Cardiac muscle cell (in vitro differentiated cells and primary cell): ENCODE measurements around the gene STX8. TPM values are rescaled to one million over a fixed set of nuclear protein-coding genes. Genes with fewer than 3 reads are reported as not detected.

ENCODE experiments used
- DNase-seq, 2 donors: peaks; one replicate each; pipeline versions ENCODE4 v3.0.0 to v3.0.0-alpha.2; 2010 to 2017; ENCODE audit warnings: low read depth in 1 of 2, low spot score in 1 of 2
- H3K27ac ChIP-seq: fragments of 200-600 bp; sonication (generic); 2 replicates; pipeline ENCODE4 v1.5.1; 2016
- H3K27me3 ChIP-seq: fragments of 200-600 bp; sonication (generic); 2 replicates; pipeline ENCODE4 v1.6.0; 2016; ENCODE audit warnings: control low read depth
- H3K36me3 ChIP-seq: fragments of 200-600 bp; sonication (generic); 2 replicates; pipeline ENCODE4 v1.5.1; 2016; ENCODE audit warnings: control low read depth
- H3K4me1 ChIP-seq: fragments of 200-600 bp; sonication (generic); 2 replicates; pipeline ENCODE4 v1.8.1; 2017; ENCODE audit warnings: low read depth, mild to moderate bottlenecking, mixed run types
- H3K4me3 ChIP-seq: fragments of 200-600 bp; sonication (generic); 2 replicates; pipeline ENCODE4 v1.5.1; 2016; ENCODE audit warnings: mild to moderate bottlenecking
- H3K9me3 ChIP-seq: fragments of 200-600 bp; sonication (generic); 2 replicates; pipeline ENCODE4 v1.5.1; 2017; ENCODE audit warnings: low read depth, mild to moderate bottlenecking, control low read depth
- CTCF ChIP-seq: IDR thresholded peaks from 2 replicates; pipeline ENCODE4 v1.5.1; 2012; ENCODE audit warnings: low read depth, mild to moderate bottlenecking, low read length
- polyA plus RNA-seq: library from polyadenylated mRNA; unstranded; fragments of >200 nt; fragmentation: Nextera tagmentation; extraction: Ambion mirVana; gene quantifications from 2 replicates; pipeline ENCODE4 v1.2.1, GENCODE V29; 2016
- total RNA-seq: library from RNA; depleted of rRNA; stranded (reverse); fragments of >200 nt; gene quantifications from 2 replicates; pipeline ENCODE4 v1.2.3, GENCODE V29; 2016

Gene STX8
- total and polyA plus RNA-seq, 2 experiments from 2014 or later = 46.9 to 95.2 TPM

- H3K4me1 ChIP-seq = peaks cover 12% of the 10 kb centered on the region
- H3K4me3 ChIP-seq = no peak overlapping the region
- DNase-seq = no peak
- no peaks in the 10 kb centered on the region for H3K9me3 ChIP-seq
- no peaks in the 10 kb centered on the region for H3K27me3 ChIP-seq
- TF ChIP-seq CTCF = no peak
- H3K36me3 ChIP-seq = no peaks in the 10 kb centered on the region
- H3K27ac ChIP-seq = no peak overlapping the region
Observed at GRCh38 chr17:9517396-9517795, 58.2 kb downstream of the STX8 start.

GRCh38 chr17:9513266-9513665 is 62.4 kb downstream of the STX8 start:
- Histone ChIP-seq H3K36me3 (no peaks in the 10 kb centered on the region), H3K4me1 (no peaks in the 10 kb centered on the region), H3K9me3 (no peaks in the 10 kb centered on the region), H3K27ac (no peak overlapping the region), H3K27me3 (no peaks in the 10 kb centered on the region), H3K4me3 (no peak overlapping the region)
- DNase-seq = no peak
- TF ChIP-seq CTCF = no peak

- Histone ChIP-seq H3K4me1 (no peaks in the 10 kb centered on the region), H3K27me3 (no peaks in the 10 kb centered on the region), H3K4me3 (no peak overlapping the region), H3K27ac (no peak overlapping the region), H3K9me3 (no peaks in the 10 kb centered on the region), H3K36me3 (no peaks in the 10 kb centered on the region)
- DNase-seq = peak in 1 of 2 donors; percentile 65
- no peak for TF ChIP-seq CTCF
Observed at GRCh38 chr17:9512323-9513168, 63.1 kb downstream of the STX8 start.

- H3K4me3 ChIP-seq = no peak overlapping the region
- no peaks in the 10 kb centered on the region for H3K9me3 ChIP-seq
- no peak for TF ChIP-seq CTCF
- H3K27me3 ChIP-seq = no peaks in the 10 kb centered on the region
- H3K27ac ChIP-seq = no peak overlapping the region
- no peaks in the 10 kb centered on the region for H3K4me1 ChIP-seq
- no peaks in the 10 kb centered on the region for H3K36me3 ChIP-seq
- no peak for DNase-seq
Observed at GRCh38 chr17:9509236-9509816, 66.3 kb downstream of the STX8 start.

GRCh38 chr17:9499041-9499440 is 76.6 kb downstream of the STX8 start:
- H3K27me3 ChIP-seq = no peaks in the 10 kb centered on the region
- DNase-seq = no peak
- H3K27ac ChIP-seq = no peak overlapping the region
- no peaks in the 10 kb centered on the region for H3K9me3 ChIP-seq
- H3K4me1 ChIP-seq = no peaks in the 10 kb centered on the region
- no peak overlapping the region for H3K4me3 ChIP-seq
- H3K36me3 ChIP-seq = no peaks in the 10 kb centered on the region
- TF ChIP-seq CTCF = no peak
